Measurements from ENCODE around the gene TLR8. TPM values are rescaled to one million over a fixed set of nuclear protein-coding genes. Genes with fewer than 3 reads are reported as not detected.

The TLR8 gene
- total RNA-seq, 6 experiments from 2014 or later: not detected

DNA sequence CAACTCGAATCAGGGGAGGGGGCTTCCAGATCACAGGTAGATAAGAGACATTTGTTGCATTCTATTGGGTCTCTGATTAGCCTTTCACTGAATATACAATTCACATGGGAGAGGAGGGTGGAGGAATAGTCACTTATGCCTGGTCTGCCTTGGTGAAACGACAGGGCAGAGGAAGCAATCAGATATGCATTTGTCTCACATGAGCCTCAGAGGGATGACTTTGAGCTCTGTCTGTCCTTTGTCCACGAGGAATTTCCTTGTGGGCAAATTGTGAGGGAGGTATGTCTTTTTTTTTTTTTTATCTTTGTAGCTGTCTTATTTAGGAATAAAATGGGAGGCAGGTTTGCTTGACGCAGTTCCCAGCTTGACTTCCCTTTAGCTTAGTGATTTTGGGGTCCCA, 40.0 kb downstream of the TLR8 start:
- Mint-ChIP-seq H3K9me3 (no peaks in the 10 kb centered on the region), H3K4me1 (ENCODE audit: low read depth) (peaks cover 49% of the 10 kb centered on the region), H3K4me3 (no peak overlapping the region), H3K27ac (peak overlapping the region; percentile 94), H3K27me3 (ENCODE audit: insufficient read depth) (no peaks in the 10 kb centered on the region), H3K36me3 (ENCODE audit: low read depth) (no peaks in the 10 kb centered on the region)
- TF ChIP-seq, protein P1, sequence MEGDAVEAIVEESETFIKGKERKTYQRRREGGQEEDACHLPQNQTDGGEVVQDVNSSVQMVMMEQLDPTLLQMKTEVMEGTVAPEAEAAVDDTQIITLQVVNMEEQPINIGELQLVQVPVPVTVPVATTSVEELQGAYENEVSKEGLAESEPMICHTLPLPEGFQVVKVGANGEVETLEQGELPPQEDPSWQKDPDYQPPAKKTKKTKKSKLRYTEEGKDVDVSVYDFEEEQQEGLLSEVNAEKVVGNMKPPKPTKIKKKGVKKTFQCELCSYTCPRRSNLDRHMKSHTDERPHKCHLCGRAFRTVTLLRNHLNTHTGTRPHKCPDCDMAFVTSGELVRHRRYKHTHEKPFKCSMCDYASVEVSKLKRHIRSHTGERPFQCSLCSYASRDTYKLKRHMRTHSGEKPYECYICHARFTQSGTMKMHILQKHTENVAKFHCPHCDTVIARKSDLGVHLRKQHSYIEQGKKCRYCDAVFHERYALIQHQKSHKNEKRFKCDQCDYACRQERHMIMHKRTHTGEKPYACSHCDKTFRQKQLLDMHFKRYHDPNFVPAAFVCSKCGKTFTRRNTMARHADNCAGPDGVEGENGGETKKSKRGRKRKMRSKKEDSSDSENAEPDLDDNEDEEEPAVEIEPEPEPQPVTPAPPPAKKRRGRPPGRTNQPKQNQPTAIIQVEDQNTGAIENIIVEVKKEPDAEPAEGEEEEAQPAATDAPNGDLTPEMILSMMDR (IDR thresholded peaks at IDR 0.05): no peak
- DNase-seq: no peak

DNA sequence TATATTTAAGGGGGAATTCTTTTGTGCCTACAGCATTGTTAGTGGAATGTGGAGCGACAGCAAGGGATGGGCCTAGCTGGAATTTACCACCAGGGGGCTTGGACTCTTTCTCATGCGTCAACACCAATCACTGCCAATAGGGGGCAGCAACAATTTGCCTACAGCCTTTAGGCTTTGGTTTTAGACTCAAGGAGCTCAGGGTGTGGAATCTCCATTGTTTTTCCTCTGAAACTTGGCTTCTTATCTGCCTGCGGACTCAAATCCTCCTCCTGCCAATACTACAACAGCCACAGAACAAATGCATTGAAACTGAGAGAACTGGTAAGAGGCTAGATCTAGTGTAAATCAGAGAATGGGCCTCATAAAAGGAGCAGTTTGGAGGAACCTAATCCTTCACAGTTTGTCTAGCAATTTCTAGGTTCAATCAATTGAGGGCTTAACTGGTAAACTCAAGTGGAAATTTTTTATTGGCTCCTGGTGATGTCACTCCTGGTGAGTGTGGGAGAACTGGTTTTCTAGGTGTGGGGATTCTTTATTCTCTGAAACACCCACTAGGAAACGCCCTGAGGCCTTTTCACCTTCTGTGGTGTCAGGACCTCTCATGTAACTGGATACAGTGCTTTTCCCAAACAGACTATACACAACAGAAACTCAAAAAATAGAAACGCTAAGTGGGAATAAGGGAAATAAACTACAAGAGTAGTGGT, 40.6 kb downstream of the TLR8 start:
- Mint-ChIP-seq H3K9me3 (no peaks in the 10 kb centered on the region), H3K27me3 (ENCODE audit: insufficient read depth) (no peaks in the 10 kb centered on the region), H3K4me3 (peak overlapping the region; percentile 48), H3K27ac (peak overlapping the region; percentile 94), H3K36me3 (ENCODE audit: low read depth) (no peaks in the 10 kb centered on the region), H3K4me1 (ENCODE audit: low read depth) (peaks cover 49% of the 10 kb centered on the region)
- peak; percentile 76 for DNase-seq
- TF ChIP-seq, protein P1 (IDR thresholded peaks at IDR 0.05): peak; percentile 95

DNA sequence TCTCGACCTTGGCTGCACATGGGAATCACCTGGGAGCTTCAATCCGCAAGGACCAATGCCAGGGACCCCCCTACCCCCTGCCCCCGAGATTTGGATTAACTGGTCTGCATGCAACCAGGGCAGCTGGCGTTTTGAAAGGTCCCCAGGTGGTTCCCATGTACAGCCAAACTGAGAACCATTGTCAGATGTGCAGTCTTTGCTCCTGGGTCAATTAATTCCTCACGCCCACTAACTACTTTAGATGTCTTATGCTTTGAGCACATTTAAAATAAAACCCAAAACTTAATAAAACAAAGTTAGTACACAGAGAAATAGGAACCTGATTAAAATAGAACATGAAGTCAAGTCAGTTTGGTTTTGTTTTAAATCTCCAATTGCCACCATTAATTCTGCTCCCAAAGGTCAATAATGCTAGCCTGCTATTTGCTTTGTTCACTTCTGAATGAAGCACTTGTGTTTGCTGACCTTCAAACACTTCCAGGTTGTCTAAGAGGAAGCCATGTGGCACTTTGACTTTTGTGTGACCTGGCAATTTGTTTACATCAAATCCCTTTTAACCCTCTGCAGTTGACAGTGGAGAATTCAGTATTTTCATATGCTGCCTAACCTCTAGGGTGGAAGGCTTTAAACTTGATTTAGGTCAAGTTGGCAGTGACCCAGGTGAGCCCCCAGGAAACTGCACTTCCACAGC, 41.3 kb downstream of the TLR8 start:
- peaks cover 49% of the 10 kb centered on the region for H3K4me1 Mint-ChIP-seq (ENCODE audit: low read depth)
- H3K9me3 Mint-ChIP-seq: no peaks in the 10 kb centered on the region
- DNase-seq: no peak
- H3K36me3 Mint-ChIP-seq (ENCODE audit: low read depth): no peaks in the 10 kb centered on the region
- H3K27me3 Mint-ChIP-seq (ENCODE audit: insufficient read depth): no peaks in the 10 kb centered on the region
- peak overlapping the region; percentile 94 for H3K27ac Mint-ChIP-seq
- TF ChIP-seq, protein P1 (IDR thresholded peaks at IDR 0.05): no peak
- H3K4me3 Mint-ChIP-seq: no peak overlapping the region

DNA sequence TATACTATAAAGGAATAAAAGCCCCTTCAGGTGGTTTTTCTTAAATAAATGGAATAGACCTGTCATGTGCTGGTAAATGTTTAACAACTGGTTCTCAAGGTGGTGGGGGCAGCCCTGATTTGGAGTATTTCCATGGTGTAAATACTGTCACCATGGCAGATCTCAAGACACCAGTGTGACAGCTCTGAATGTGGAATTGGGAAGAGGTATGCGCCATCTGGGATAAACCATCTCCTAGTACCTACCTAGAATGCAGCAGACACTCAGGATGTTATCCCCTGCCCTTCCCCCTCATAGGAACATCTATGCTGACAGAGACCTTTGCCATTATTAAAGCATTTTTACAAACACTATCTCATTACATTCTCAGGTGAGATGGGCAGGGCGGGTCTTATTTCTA, 42.1 kb downstream of the TLR8 start:
- Mint-ChIP-seq H3K4me1 (ENCODE audit: low read depth) (peaks cover 49% of the 10 kb centered on the region), H3K27ac (peak overlapping the region; percentile 94; the same call in 1 of the 2 replicates)

DNA sequence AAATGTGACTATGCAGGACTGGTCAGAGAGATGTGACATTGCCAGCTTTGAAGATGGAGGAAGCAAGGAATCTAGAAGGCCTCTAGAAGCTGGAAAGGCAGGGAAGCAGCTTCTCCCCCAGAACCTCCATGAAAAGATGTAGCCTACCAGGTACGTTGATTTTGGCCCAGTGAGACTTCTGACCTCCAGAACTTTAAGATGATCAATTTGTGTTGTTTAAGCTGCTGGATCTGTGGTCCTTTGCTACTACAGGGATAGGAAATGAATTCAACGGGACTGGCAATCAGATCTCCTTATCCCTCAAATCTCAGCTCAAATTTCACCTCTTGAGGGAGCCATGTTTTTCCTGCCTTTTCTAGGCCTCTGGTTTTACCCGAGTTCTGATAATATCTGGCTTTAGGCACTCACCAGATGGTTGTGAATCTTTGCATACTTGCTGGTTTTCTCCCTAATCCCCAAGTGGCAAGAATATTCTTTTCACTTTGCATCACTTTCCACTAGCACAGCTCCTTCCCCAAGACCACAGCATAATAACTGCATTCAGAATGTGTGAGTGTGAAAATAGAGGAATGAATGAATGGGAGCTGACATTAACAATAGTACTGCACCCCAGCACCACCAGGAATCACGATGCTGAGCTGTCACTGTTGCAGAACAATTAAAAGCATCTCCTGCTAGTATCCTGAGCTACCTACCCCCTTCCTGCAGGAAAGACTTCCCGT, 42.9 kb downstream of the TLR8 start:
- peak; percentile 75 for DNase-seq

More for the DNA sequence above, 42.1 kb downstream of the TLR8 start:
- no peak overlapping the region for H3K4me3 Mint-ChIP-seq
- no peak for DNase-seq
- no peaks in the 10 kb centered on the region for H3K36me3 Mint-ChIP-seq (ENCODE audit: low read depth)
- no peaks in the 10 kb centered on the region for H3K9me3 Mint-ChIP-seq
- TF ChIP-seq, protein P1 (IDR thresholded peaks at IDR 0.05): no peak
- H3K27me3 Mint-ChIP-seq (ENCODE audit: insufficient read depth): no peaks in the 10 kb centered on the region

More for the DNA sequence above, 42.9 kb downstream of the TLR8 start:
- H3K9me3 Mint-ChIP-seq: no peaks in the 10 kb centered on the region
- H3K4me1 Mint-ChIP-seq (ENCODE audit: low read depth): peaks cover 49% of the 10 kb centered on the region
- peak overlapping the region; percentile 71 for H3K4me3 Mint-ChIP-seq
- H3K27me3 Mint-ChIP-seq (ENCODE audit: insufficient read depth): no peaks in the 10 kb centered on the region
- peak overlapping the region; percentile 94 for H3K27ac Mint-ChIP-seq
- TF ChIP-seq, protein P1 (IDR thresholded peaks at IDR 0.05): no peak; the same call in 1 of the 2 replicates
- no peaks in the 10 kb centered on the region for H3K36me3 Mint-ChIP-seq (ENCODE audit: low read depth)

Data from HFFc6 (cell line).